Right lobe of liver (tissue), 4 donors: ENCODE measurements around the gene ARHGAP21.

ENCODE experiments used
- CTCF ChIP-seq, 4 donors: fragments of 200-600 bp in 3 of 4; fragments of 450-650 bp in 1 of 4; IDR thresholded peaks; one replicate each; pipeline versions ENCODE4 v1.5.1 to v1.8.0; 2016 to 2022; ENCODE audit warnings: antibody characterized with exemption in 4 of 4, mild to moderate bottlenecking in 2 of 4
- POLR2A ChIP-seq: fragments of 450-650 bp; IDR thresholded peaks from one replicate; pipeline ENCODE4 v1.6.1; 2017; ENCODE audit warnings: antibody characterized with exemption, mild to moderate bottlenecking
- donor health status: DM: no; HTN: no; CAD: no.
- donor health status: DM: no; HTN: no; CAD: no.
- donor health status: DM: no; HTN: yes; CAD: no.

DNA sequence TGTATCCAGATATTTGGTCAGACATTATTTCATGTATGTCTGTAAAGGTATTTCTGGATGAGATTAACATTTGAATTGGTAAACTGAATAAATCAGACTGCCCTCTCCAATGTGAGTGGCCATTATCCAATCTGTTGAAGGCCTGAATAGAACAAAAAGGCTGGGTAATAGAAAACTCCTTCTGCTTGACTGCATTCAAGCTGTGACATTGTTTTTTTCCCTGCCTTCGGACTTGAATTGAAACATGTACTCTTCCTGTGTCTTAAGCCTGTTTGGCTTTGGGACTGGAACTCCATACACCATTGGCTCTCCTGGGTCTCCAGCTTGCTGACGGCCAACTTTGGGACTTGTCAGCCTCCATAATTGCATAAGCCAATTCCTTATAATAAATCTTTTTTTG is 36.0 kb upstream of the ARHGAP21 start:
- TF ChIP-seq POLR2A (no peak), CTCF (IDR thresholded peaks at IDR 0.05) (no peak)
